Body of pancreas (tissue), 4 donors: ENCODE results near the gene SNX30. TPM values are rescaled to one million over a fixed set of nuclear protein-coding genes. Genes with fewer than 3 reads are reported as not detected.

Experiments used
- ATAC-seq: fragments of 150-250 bp; one replicate; pipeline ENCODE4 v1.9.1; 2016
- DNase-seq, 4 donors: peaks; one replicate each; pipeline ENCODE4 v3.0.0-alpha.2; 2019
- H3K27ac ChIP-seq, 4 donors: fragments of 200-600 bp; sonication (generic); 1 replicate in 3 of 4; 2 replicates in 1 of 4; pipeline versions ENCODE4 v1.5.1 to v1.6.1; 2016 to 2019; ENCODE audit warnings: mild to moderate bottlenecking in 1 of 4, mixed read lengths in 1 of 4, moderate library complexity in 1 of 4
- H3K27me3 ChIP-seq, 2 donors: fragments of 200-600 bp; sonication (generic); one replicate each; pipeline ENCODE4 v1.6.0; 2016; ENCODE audit warnings: mild to moderate bottlenecking in 1 of 2
- H3K36me3 ChIP-seq, 2 donors: fragments of 200-600 bp; sonication (generic); replicated peaks in 1 of 2; 2 replicates each; pipeline ENCODE4 v1.5.1; 2016; ENCODE audit warnings: low read depth in 2 of 2; ENCODE audit not compliant: insufficient read depth in 1 of 2
- H3K4me1 ChIP-seq: fragments of 200-600 bp; sonication (generic); one replicate; pipeline ENCODE4 v1.6.0; 2016
- H3K4me3 ChIP-seq, 2 donors: fragments of 200-600 bp; sonication (generic); 1 replicate in 1 of 2; 2 replicates in 1 of 2; pipeline ENCODE4 v1.5.1; 2016 to 2019
- H3K9me3 ChIP-seq, 3 donors: fragments of 200-600 bp; sonication (generic); 1 replicate in 2 of 3; 2 replicates in 1 of 3; pipeline ENCODE4 v1.5.1; 2016
- CTCF ChIP-seq, 7 experiments: fragments of 450-650 bp in 4 of 7; fragments of 200-600 bp in 3 of 7; sonication (generic) in 3 of 7; IDR thresholded peaks; one replicate each; pipeline ENCODE4 v1.5.1; 2016 to 2019; ENCODE audit warnings: antibody characterized with exemption in 7 of 7
- POLR2A ChIP-seq, 3 donors: fragments of 450-650 bp; IDR thresholded peaks; one replicate each; pipeline ENCODE4 v1.6.1; 2016; ENCODE audit warnings: antibody characterized with exemption in 3 of 3, mild to moderate bottlenecking in 2 of 3
- WGBS, 2 donors: methylation state at CpG; one replicate each; pipeline ENCODE4 v1.1.5; 2017; 5-methylcytosine and 5-hydroxymethylcytosine counted together
- intact Hi-C: fragments of 100-400 bp; cut with DNase I; formaldehyde crosslinking; loops from one replicate; pipeline ENCODE4 v1.15.1; 2023
- total RNA-seq, 2 donors: library from RNA; depleted of rRNA; stranded (reverse); fragments of >200 nt; gene quantifications; one replicate each; pipeline ENCODE4 v1.1.0, GENCODE V29; 2016

SNX30 gene
- total RNA-seq, 2 donors from 2014 or later, result 4.6 to 8.6 TPM

- Histone ChIP-seq H3K4me3 (no peak overlapping the region), H3K36me3 (no peaks in the 10 kb centered on the region), H3K4me1 (peaks cover 12% of the 10 kb centered on the region), H3K27me3 (peaks cover 0 to 11% of the 10 kb centered on the region in 2 donors), H3K9me3 (no peaks in the 10 kb centered on the region), H3K27ac (no peak overlapping the region)
- intact Hi-C loops, result no loop called here
- DNase-seq, result no peak
- ATAC-seq, result no peak
- WGBS, 2 donors, result 66 to 70% methylated on average over 2 of the region's 2 CpGs
- no peak for TF ChIP-seq CTCF (IDR thresholded peaks at IDR 0.05)
- TF ChIP-seq POLR2A (IDR thresholded peaks at IDR 0.05), result no peak
Observed at GRCh38 chr9:112892981-112893380, 142.4 kb downstream of the SNX30 start.

- H3K36me3 ChIP-seq, result no peaks in the 10 kb centered on the region
- no peak for TF ChIP-seq POLR2A (IDR thresholded peaks at IDR 0.05)
- TF ChIP-seq CTCF (IDR thresholded peaks at IDR 0.05), result no peak
- H3K27ac ChIP-seq, result peak overlapping the region in 1 of 4 donors; percentile 66
- intact Hi-C loops, result no loop called here
- peaks cover 0 to 11% of the 10 kb centered on the region in 2 donors for H3K27me3 ChIP-seq
- no peak overlapping the region for H3K4me3 ChIP-seq
- no peaks in the 10 kb centered on the region for H3K9me3 ChIP-seq
- DNase-seq (no peak), ATAC-seq (no peak)
- peaks cover 12% of the 10 kb centered on the region for H3K4me1 ChIP-seq
- WGBS, 2 donors, result 89 to 95% methylated on average over 1 of the region's 1 CpG
Observed at GRCh38 chr9:112894041-112894440, 143.5 kb downstream of the SNX30 start.

- Histone ChIP-seq H3K27ac (peak overlapping the region in 1 of 4 donors; percentile 66), H3K36me3 (no peaks in the 10 kb centered on the region), H3K9me3 (no peaks in the 10 kb centered on the region), H3K4me3 (no peak overlapping the region), H3K27me3 (peaks cover 0 to 11% of the 10 kb centered on the region in 2 donors), H3K4me1 (peaks cover 12% of the 10 kb centered on the region)
- peak in 1 of 4 donors; percentile 32 for DNase-seq
- intact Hi-C loops, result no loop called here
- no peak for ATAC-seq
- 75 to 96% methylated on average over 1 of the region's 1 CpG for WGBS, 2 donors
- no peak for TF ChIP-seq POLR2A (IDR thresholded peaks at IDR 0.05)
- no peak for TF ChIP-seq CTCF (IDR thresholded peaks at IDR 0.05)
Observed at GRCh38 chr9:112894699-112895098, 144.1 kb downstream of the SNX30 start.

- ATAC-seq (no peak), DNase-seq (no peak)
- no peaks in the 10 kb centered on the region for H3K4me1 ChIP-seq
- no peak for TF ChIP-seq POLR2A (IDR thresholded peaks at IDR 0.05)
- TF ChIP-seq CTCF (IDR thresholded peaks at IDR 0.05), result no peak
- H3K9me3 ChIP-seq, result no peaks in the 10 kb centered on the region
- H3K36me3 ChIP-seq, result no peaks in the 10 kb centered on the region
- no peak overlapping the region for H3K27ac ChIP-seq
- no peak overlapping the region for H3K4me3 ChIP-seq
- 38 to 39% methylated on average over 3 of the region's 3 CpGs for WGBS, 2 donors
- no peaks in the 10 kb centered on the region for H3K27me3 ChIP-seq
- intact Hi-C loops, result no loop called here
Observed at GRCh38 chr9:112896131-112896530, 145.6 kb downstream of the SNX30 start.

GRCh38 chr9:112898872-112899311, 148.3 kb downstream of the SNX30 start:
- H3K36me3 ChIP-seq, result no peaks in the 10 kb centered on the region
- ATAC-seq (no peak), DNase-seq (no peak)
- 26 to 34% methylated on average over 6 of the region's 6 CpGs for WGBS, 2 donors
- no peak overlapping the region for H3K4me3 ChIP-seq
- TF ChIP-seq POLR2A (IDR thresholded peaks at IDR 0.05) (no peak), CTCF (IDR thresholded peaks at IDR 0.05) (no peak)
- H3K4me1 ChIP-seq, result no peaks in the 10 kb centered on the region
- no peak overlapping the region for H3K27ac ChIP-seq
- H3K27me3 ChIP-seq, result no peaks in the 10 kb centered on the region
- intact Hi-C loops, result no loop called here
- H3K9me3 ChIP-seq, result no peaks in the 10 kb centered on the region
